GM10248 (cell line): ENCODE measurements around the gene ARHGAP26.

Source experiments
- CTCF ChIA-PET: fragments of 300-600 bp; sonication (Branson Sonifier 250); formaldehyde crosslinking; extraction: SDS; loops from one replicate; lab custom pipeline; 2021; ENCODE audit warnings: antibody characterized with exemption; lab: Yijun Ruan, JAX
- POLR2A ChIA-PET: fragments of 350-650 bp; sonication (Branson Sonifier 250); formaldehyde crosslinking; extraction: SDS; loops from one replicate; lab custom pipeline; 2020; ENCODE audit warnings: antibody characterized with exemption; lab: Yijun Ruan, JAX
- DNase-seq: peaks from one replicate; pipeline ENCODE4 v3.0.0; 2012; ENCODE audit errors: extremely low spot score
- CTCF ChIP-seq: IDR thresholded peaks from 2 replicates; pipeline ENCODE4 v1.5.1; 2012; ENCODE audit warnings: mild to moderate bottlenecking, low read depth; ENCODE audit errors: extremely low read depth, missing control alignments, control extremely low read depth

The ARHGAP26 gene

GRCh38 chr5:142846406-142846805 lies 76.2 kb downstream of the ARHGAP26 start:
- TF ChIP-seq CTCF: no peak
- POLR2A ChIA-PET: no interaction called here
- CTCF ChIA-PET: interaction anchor here (1.1 kb wide), 1 partner anchor 12 kb away, joined by 3 read pairs; no protein-coding TSS in a partner anchor
- no peak for DNase-seq

- no peak for TF ChIP-seq CTCF
- ChIA-PET POLR2A (no interaction called here), CTCF (interaction anchor here (1.0 to 1.5 kb wide), 2 partner anchors 34 to 134 kb away, joined by 3 to 4 read pairs; no protein-coding TSS in a partner anchor)
- DNase-seq: no peak
Observed at GRCh38 chr5:142847898-142848790, 78.0 kb downstream of the ARHGAP26 start.

GRCh38 chr5:142849466-142849865 lies 79.3 kb downstream of the ARHGAP26 start:
- DNase-seq: no peak
- ChIA-PET CTCF (no interaction called here), POLR2A (no interaction called here)

GRCh38 chr5:142849880-142850279 lies 79.7 kb downstream of the ARHGAP26 start:
- POLR2A ChIA-PET: no interaction called here
- TF ChIP-seq CTCF: no peak
- CTCF ChIA-PET: no interaction called here
- DNase-seq: no peak

More at GRCh38 chr5:142849466-142849865, 79.3 kb downstream of the ARHGAP26 start:
- TF ChIP-seq CTCF: no peak

- ChIA-PET CTCF (no interaction called here), POLR2A (no interaction called here)
- no peak for DNase-seq
- no peak for TF ChIP-seq CTCF
Observed at GRCh38 chr5:142851731-142852130, 81.6 kb downstream of the ARHGAP26 start.

- CTCF ChIA-PET: interaction anchor here (0.7 to 2.5 kb wide), 9 partner anchors 8 to 139 kb away, joined by 3 to 9 read pairs (median 4); no protein-coding TSS in a partner anchor
- DNase-seq: no peak
- POLR2A ChIA-PET: no interaction called here
- no peak for TF ChIP-seq CTCF
Observed at GRCh38 chr5:142852416-142853198, 82.4 kb downstream of the ARHGAP26 start.
